Endothelial cell of umbilical vein (primary cell): Measurements from ENCODE around the gene TLCD3B. TPM values are rescaled to one million over a fixed set of nuclear protein-coding genes. Genes with fewer than 3 reads are reported as not detected.

Experiments used
- BruUV-seq: library from RNA; stranded (reverse); fragments of 400-500 nt; replicated peaks from 2 replicates; lab custom pipeline; 2021; lab: Mats Ljungman, UMichigan
- CTCF ChIA-PET: fragments of 300-600, 350-600 bp; sonication (Branson Sonifier 250); formaldehyde crosslinking; loops from one replicate; lab custom pipeline; 2021; ENCODE audit warnings: antibody characterized with exemption, inconsistent platforms; lab: Charles Lee
- POLR2A ChIA-PET: fragments of 300-600, 350-600 bp; sonication (Branson Sonifier 250); formaldehyde crosslinking; loops from one replicate; lab custom pipeline; 2021; ENCODE audit warnings: antibody characterized with exemption, inconsistent platforms; lab: Charles Lee
- DNase-seq: peaks from one replicate; pipeline ENCODE4 v3.0.0-alpha.2; 2011; ENCODE audit warnings: low read depth, low spot score
- FAIRE-seq: peaks from 2 replicates; lab custom pipeline; 2011; peaks lifted over from hg19 to GRCh38; lab: Jason Lieb, UNC
- H2AFZ ChIP-seq: 2 replicates; pipeline ENCODE4 v1.6.0; 2012; ENCODE audit warnings: low read depth, low read length, control low read depth, inconsistent platforms
- H3K27ac ChIP-seq: 2 replicates; pipeline ENCODE4 v1.5.1; 2011; ENCODE audit warnings: low read depth, mild to moderate bottlenecking, control low read depth, low read length, moderate library complexity; ENCODE audit not compliant: insufficient read depth
- H3K27me3 ChIP-seq, 2 experiments: 2 replicates each; pipeline versions ENCODE4 v1.6.0 to v1.6.1; 2011; ENCODE audit warnings: low read length in 2 of 2, mixed read lengths in 1 of 2; ENCODE audit not compliant: control insufficient read depth in 2 of 2, insufficient read depth in 2 of 2
- H3K36me3 ChIP-seq, 2 experiments: 2 replicates in 1 of 2; 3 replicates in 1 of 2; pipeline ENCODE4 v1.5.1; 2011; ENCODE audit warnings: low read length in 2 of 2, mild to moderate bottlenecking in 1 of 2, moderate library complexity in 1 of 2; ENCODE audit not compliant: control insufficient read depth in 2 of 2, insufficient read depth in 2 of 2; ENCODE audit errors: extremely low read depth in 1 of 2
- H3K4me1 ChIP-seq: 3 replicates; pipeline ENCODE4 v1.5.1; 2011; ENCODE audit warnings: mild to moderate bottlenecking, low read length; ENCODE audit not compliant: control insufficient read depth, insufficient read depth; ENCODE audit errors: extremely low read depth
- H3K4me2 ChIP-seq: 2 replicates; pipeline ENCODE4 v1.6.1; 2011; ENCODE audit warnings: low read length, control low read depth, mixed read lengths; ENCODE audit not compliant: insufficient read depth
- H3K4me3 ChIP-seq, 3 experiments: fragments of 200-600 bp in 1 of 3; sonication (generic), shearing (Covaris generic) in 1 of 3; replicated peaks in 1 of 3; 2 replicates each; pipeline ENCODE4 v1.5.1; 2011 to 2016; ENCODE audit warnings: control low read depth in 3 of 3, low read length in 3 of 3, mild to moderate bottlenecking in 2 of 3, inconsistent platforms in 1 of 3, low read depth in 1 of 3, moderate library complexity in 1 of 3; ENCODE audit not compliant: insufficient read depth in 1 of 3
- H3K79me2 ChIP-seq: 2 replicates; pipeline ENCODE4 v1.6.0; 2012; ENCODE audit warnings: low read length, inconsistent platforms; ENCODE audit not compliant: control insufficient read depth, insufficient read depth
- H3K9ac ChIP-seq: replicated peaks from 2 replicates; pipeline ENCODE3; 2011; ENCODE audit warnings: low read length, control low read depth; ENCODE audit not compliant: insufficient read depth; ENCODE audit errors: extremely low read depth
- H3K9me1 ChIP-seq: replicated peaks from 3 replicates; pipeline ENCODE4 v1.6.0; 2011; ENCODE audit warnings: mild to moderate bottlenecking, low read length; ENCODE audit not compliant: control insufficient read depth, insufficient read depth; ENCODE audit errors: extremely low read depth
- H3K9me3 ChIP-seq: replicated peaks from 2 replicates; pipeline ENCODE4 v1.5.1; 2012; ENCODE audit warnings: low read length, inconsistent platforms; ENCODE audit not compliant: control insufficient read depth, insufficient read depth
- H4K20me1 ChIP-seq: replicated peaks from 2 replicates; pipeline ENCODE3; 2011; ENCODE audit warnings: mild to moderate bottlenecking, low read length; ENCODE audit not compliant: control insufficient read depth, insufficient read depth; ENCODE audit errors: extremely low read depth
- CTCF ChIP-seq, 2 donors: IDR thresholded peaks; 1 replicate in 1 of 2; 2 replicates in 1 of 2; pipeline ENCODE4 v1.5.1; 2011; ENCODE audit warnings: low read length in 2 of 2, mild to moderate bottlenecking in 2 of 2, moderate library complexity in 2 of 2, control low read depth in 1 of 2, inconsistent platforms in 1 of 2, low read depth in 1 of 2; ENCODE audit not compliant: insufficient read depth in 1 of 2; ENCODE audit errors: extremely low read depth in 1 of 2
- EZH2 ChIP-seq: IDR thresholded peaks from 2 replicates; pipeline ENCODE4 v1.6.1; 2012; ENCODE audit warnings: borderline replicate concordance, low read depth, mild to moderate bottlenecking, moderate library complexity, low read length, inconsistent platforms; ENCODE audit not compliant: severe bottlenecking
- FOS ChIP-seq: IDR thresholded peaks from 2 replicates; pipeline ENCODE4 v1.6.1; 2011; ENCODE audit warnings: mild to moderate bottlenecking, low read length, moderate library complexity, borderline replicate concordance; ENCODE audit not compliant: insufficient read depth
- GATA2 ChIP-seq: IDR thresholded peaks from 2 replicates; pipeline ENCODE4 v1.7.0; 2011; ENCODE audit warnings: low read depth, mild to moderate bottlenecking, moderate library complexity, mixed read lengths, low read length; ENCODE audit not compliant: insufficient read length, insufficient read depth
- MAX ChIP-seq: IDR thresholded peaks from 2 replicates; pipeline ENCODE4 v1.6.1; 2011; ENCODE audit not compliant: insufficient read depth, insufficient read length
- MYC ChIP-seq: IDR thresholded peaks from one replicate; pipeline ENCODE4 v1.6.1; 2011; ENCODE audit warnings: mild to moderate bottlenecking, low read depth, low read length
- POLR2A ChIP-seq: IDR thresholded peaks from 2 replicates; pipeline ENCODE4 v1.6.1; 2012; ENCODE audit warnings: low read depth, mild to moderate bottlenecking, control low read depth, low read length
- POLR2AphosphoS5 ChIP-seq: IDR thresholded peaks from 2 replicates; pipeline ENCODE4 v1.6.1; 2012; ENCODE audit warnings: low read depth, mild to moderate bottlenecking, control low read depth, low read length, moderate library complexity; ENCODE audit not compliant: insufficient read depth
- dilution Hi-C: fragments of 300-500 bp; cut with MboI; formaldehyde crosslinking; loops from one replicate; pipeline ENCODE4 v1.15.0; 2019; ENCODE audit warnings: low sequenced_read_pairs; ENCODE audit not compliant: extremely low pct_ligation_motif_present
- intact Hi-C: fragments of 100-400 bp; cut with micrococcal nuclease; formaldehyde crosslinking; loops from one replicate; pipeline ENCODE4 v1.10.0; 2022
- polyA plus RNA-seq, 4 experiments: library from polyadenylated mRNA; depleted of rRNA in 3 of 4; stranded (reverse) in 3 of 4; unstranded in 1 of 4; fragments of >200 nt; gene quantifications; 2 replicates each; pipeline versions ENCODE4 v1.2.1 to v1.2.3, GENCODE V29; 2011 to 2012; ENCODE audit warnings: missing spikeins in 1 of 4
- total RNA-seq: library from RNA; stranded (reverse); gene quantifications from 2 replicates; pipeline ENCODE4 v1.2.3, GENCODE V29; 2021

Gene TLCD3B
- total and polyA plus RNA-seq, 2 donors (not counting 3 experiments of a cell fraction or from before 2014, with no cell fraction given) = 0.37 to 0.86 TPM

GRCh38 chr16:30040221-30040620 is 9.2 kb upstream of the TLCD3B start:
- Histone ChIP-seq H3K27ac (no peak overlapping the region), H4K20me1 (no peaks in the 10 kb centered on the region), H3K9me3 (no peaks in the 10 kb centered on the region), H3K9ac (no peak overlapping the region), H2AFZ (no peak overlapping the region), H3K4me1 (no peaks in the 10 kb centered on the region), H3K36me3 (no peaks in the 10 kb centered on the region), H3K79me2 (no peaks in the 10 kb centered on the region), H3K4me2 (no peak overlapping the region), H3K9me1 (no peaks in the 10 kb centered on the region), H3K4me3 (no peak overlapping the region), H3K27me3 (peaks cover 0 to 3% of the 10 kb centered on the region in 2 experiments)
- intact Hi-C loops = no loop called here
- DNase-seq (no peak), FAIRE-seq (no peak)
- dilution Hi-C loops = no loop called here
- TF ChIP-seq EZH2 (no peak), CTCF (IDR thresholded peaks at IDR 0.05; ENCODE audit: extremely low read depth in 1 of 2, insufficient read depth in 1 of 2, low read depth in 1 of 2, low read length in 2 of 2) (no peak), POLR2AphosphoS5 (no peak), GATA2 (no peak)
- BruUV-seq = no TSS peak
- ChIA-PET POLR2A (no interaction called here), CTCF (interaction anchor here (0.9 to 3.8 kb wide), 4 partner anchors 9 to 52 kb away, joined by 3 to 32 read pairs (median 5); partner anchors contain the start of gene TBX6)

GRCh38 chr16:30033270-30033669 is 2.2 kb upstream of the TLCD3B start:
- POLR2A ChIA-PET = no interaction called here
- no peak overlapping the region for H3K4me2 ChIP-seq
- no peak overlapping the region for H3K27ac ChIP-seq
- FAIRE-seq = no peak
- no TSS peak for BruUV-seq
- DNase-seq = no peak
- intact Hi-C loops = loop anchor here (2.0 kb wide), 1 partner anchor 22 kb away; no protein-coding TSS in a partner anchor
- no peaks in the 10 kb centered on the region for H3K9me3 ChIP-seq
- H2AFZ ChIP-seq = no peak overlapping the region
- H3K36me3 ChIP-seq = no peaks in the 10 kb centered on the region
- no peaks in the 10 kb centered on the region for H3K9me1 ChIP-seq
- dilution Hi-C loops = no loop called here
- no peaks in the 10 kb centered on the region for H3K4me1 ChIP-seq
- H3K9ac ChIP-seq = no peak overlapping the region
- peaks cover 19 to 20% of the 10 kb centered on the region in 2 experiments for H3K27me3 ChIP-seq
- H3K79me2 ChIP-seq = no peaks in the 10 kb centered on the region
- CTCF ChIA-PET = interaction anchor here (0.8 to 3.1 kb wide), 10 partner anchors 10 to 344 kb away, joined by 3 to 33 read pairs (median 6); partner anchors contain the start of genes PAGR1 and TMEM219
- H4K20me1 ChIP-seq = no peaks in the 10 kb centered on the region
- no peak overlapping the region for H3K4me3 ChIP-seq
- TF ChIP-seq CTCF (IDR thresholded peaks at IDR 0.05; ENCODE audit: extremely low read depth in 1 of 2, insufficient read depth in 1 of 2, low read depth in 1 of 2, low read length in 2 of 2) = no peak
- TF ChIP-seq MAX = no peak
- TF ChIP-seq EZH2 = no peak
- TF ChIP-seq MYC = no peak
- TF ChIP-seq FOS = no peak
- no peak for TF ChIP-seq GATA2
- no peak for TF ChIP-seq POLR2A
